IPS-18a (cell line): ENCODE results near the gene DNMT3B.

ENCODE experiments used
- H3K27ac ChIP-seq: one replicate; pipeline ENCODE4 v1.5.1; 2013; ENCODE audit warnings: low read length
- H3K27me3 ChIP-seq: one replicate; pipeline ENCODE4 v1.6.1; 2013; ENCODE audit warnings: mild to moderate bottlenecking, low read length; ENCODE audit not compliant: control insufficient read depth, insufficient read depth
- H3K36me3 ChIP-seq: one replicate; pipeline ENCODE4 v1.6.1; 2013; ENCODE audit warnings: low read depth, low read length; ENCODE audit not compliant: control insufficient read depth
- H3K4me1 ChIP-seq: one replicate; pipeline ENCODE4 v1.6.1; 2013; ENCODE audit warnings: low read depth, low read length; ENCODE audit not compliant: control insufficient read depth
- H3K4me3 ChIP-seq: one replicate; pipeline ENCODE4 v1.5.1; 2013; ENCODE audit warnings: low read length
- H3K9ac ChIP-seq: one replicate; pipeline ENCODE4 v1.6.1; 2013; ENCODE audit warnings: mild to moderate bottlenecking, low read length, moderate library complexity
- H3K9me3 ChIP-seq: one replicate; pipeline ENCODE4 v1.6.1; 2013; ENCODE audit warnings: low read depth, low read length; ENCODE audit not compliant: control insufficient read depth

Gene DNMT3B

DNA sequence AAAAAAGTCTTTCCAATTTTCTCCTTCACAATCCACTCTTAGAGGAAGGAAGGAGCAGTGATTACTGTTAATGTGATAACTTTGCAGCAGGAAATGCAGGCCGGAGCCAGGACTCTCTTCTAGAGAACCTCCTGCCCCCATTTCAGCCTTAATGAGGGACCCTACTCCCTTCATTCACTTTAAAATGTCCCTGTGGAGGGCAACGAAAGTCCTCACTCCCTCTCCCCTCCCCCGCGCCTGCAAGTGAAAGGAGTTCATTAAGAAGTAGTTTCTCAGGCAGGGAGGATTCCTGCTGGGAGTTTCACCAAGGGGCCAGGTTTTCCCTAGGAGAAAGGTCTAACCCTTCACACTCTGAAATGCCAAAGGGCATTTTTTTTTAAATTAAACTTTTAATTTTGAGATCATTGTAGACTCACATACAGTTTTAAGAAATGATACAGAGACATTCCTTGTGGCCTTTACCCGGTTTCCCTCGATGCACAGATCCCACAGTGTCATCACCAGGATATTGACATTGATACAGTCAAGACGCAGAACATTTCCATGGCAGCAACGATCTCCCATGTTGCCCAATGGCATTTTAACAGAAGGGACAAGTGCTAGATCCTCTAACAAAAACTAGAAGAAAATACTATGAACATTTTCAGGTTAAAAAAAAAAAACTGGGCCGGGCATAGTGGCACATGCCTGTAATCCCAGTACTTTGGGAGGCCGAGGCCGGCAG, 12.1 kb upstream of the DNMT3B start:
- Histone ChIP-seq H3K4me3 (peak overlapping the region; percentile 56), H3K4me1 (peaks cover 39% of the 10 kb centered on the region), H3K36me3 (no peaks in the 10 kb centered on the region), H3K9me3 (no peaks in the 10 kb centered on the region), H3K9ac (peak overlapping the region; percentile 11), H3K27ac (peak overlapping the region; percentile 87), H3K27me3 (no peaks in the 10 kb centered on the region)

DNA sequence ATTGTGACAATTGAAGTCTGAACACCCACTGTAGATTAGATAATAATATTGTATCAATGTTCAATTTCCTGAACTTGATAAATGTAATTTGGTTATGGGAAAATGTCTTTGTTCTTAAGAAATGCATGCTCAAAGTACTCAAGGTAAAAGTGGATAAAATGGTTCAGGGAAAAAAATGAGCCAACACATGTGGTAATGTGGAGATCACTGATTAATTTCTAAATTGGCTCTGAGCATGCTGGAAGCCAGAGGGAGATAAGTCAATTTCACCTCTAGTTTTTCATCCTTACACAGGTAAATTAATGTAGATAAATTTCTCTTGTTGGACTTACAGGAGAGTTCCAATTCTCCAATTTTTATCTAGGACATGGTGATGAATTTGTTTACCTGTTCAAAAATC, 10.9 kb upstream of the DNMT3B start:
- Histone ChIP-seq H3K9ac (peak overlapping the region; percentile 11), H3K4me3 (peak overlapping the region; percentile 23), H3K4me1 (peaks cover 42% of the 10 kb centered on the region)

DNA sequence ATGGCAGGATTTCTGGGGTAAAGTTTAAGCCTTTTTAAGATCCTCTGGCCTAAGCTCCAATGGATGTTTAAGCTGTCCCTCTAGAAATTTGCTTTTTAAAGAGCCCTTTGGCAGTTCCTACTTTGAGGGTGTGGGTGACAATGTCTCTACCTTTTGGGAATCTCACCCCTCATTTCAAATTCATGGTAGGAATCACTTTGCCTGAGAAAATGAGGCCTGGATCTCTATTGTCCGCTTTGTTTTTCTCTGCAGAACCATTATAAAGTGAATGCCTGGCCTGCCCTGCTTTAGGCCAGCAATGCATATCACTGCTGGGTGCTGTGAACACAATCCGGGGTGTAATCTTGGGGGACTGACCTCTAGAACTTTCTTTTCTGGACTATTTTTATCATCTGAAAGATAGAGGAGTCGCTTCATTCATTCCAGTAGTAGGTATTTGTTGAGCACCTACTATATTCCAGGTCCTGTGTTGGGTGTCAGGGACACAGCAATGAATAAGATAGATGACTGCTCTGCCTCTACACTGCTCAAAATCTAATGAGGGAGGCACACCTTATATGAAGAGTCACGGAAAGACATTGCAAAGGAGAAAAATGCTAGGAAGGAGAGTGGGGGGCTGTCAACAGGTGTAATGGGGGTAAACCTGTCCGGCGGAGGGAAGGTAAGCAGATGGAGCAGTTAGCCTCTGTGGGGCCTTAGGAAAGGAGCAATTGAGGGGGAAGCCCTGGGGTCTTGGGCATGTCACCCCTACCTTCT, 10.3 kb upstream of the DNMT3B start:
- Histone ChIP-seq H3K4me1 (peaks cover 45% of the 10 kb centered on the region), H3K9me3 (no peaks in the 10 kb centered on the region), H3K9ac (peak overlapping the region; percentile 11), H3K4me3 (peak overlapping the region; percentile 23), H3K27ac (peak overlapping the region; percentile 87), H3K36me3 (no peaks in the 10 kb centered on the region), H3K27me3 (no peaks in the 10 kb centered on the region)

More for the DNA sequence above, 10.9 kb upstream of the DNMT3B start:
- Histone ChIP-seq H3K9me3 (no peaks in the 10 kb centered on the region), H3K27me3 (no peaks in the 10 kb centered on the region), H3K27ac (peak overlapping the region; percentile 87), H3K36me3 (no peaks in the 10 kb centered on the region)

DNA sequence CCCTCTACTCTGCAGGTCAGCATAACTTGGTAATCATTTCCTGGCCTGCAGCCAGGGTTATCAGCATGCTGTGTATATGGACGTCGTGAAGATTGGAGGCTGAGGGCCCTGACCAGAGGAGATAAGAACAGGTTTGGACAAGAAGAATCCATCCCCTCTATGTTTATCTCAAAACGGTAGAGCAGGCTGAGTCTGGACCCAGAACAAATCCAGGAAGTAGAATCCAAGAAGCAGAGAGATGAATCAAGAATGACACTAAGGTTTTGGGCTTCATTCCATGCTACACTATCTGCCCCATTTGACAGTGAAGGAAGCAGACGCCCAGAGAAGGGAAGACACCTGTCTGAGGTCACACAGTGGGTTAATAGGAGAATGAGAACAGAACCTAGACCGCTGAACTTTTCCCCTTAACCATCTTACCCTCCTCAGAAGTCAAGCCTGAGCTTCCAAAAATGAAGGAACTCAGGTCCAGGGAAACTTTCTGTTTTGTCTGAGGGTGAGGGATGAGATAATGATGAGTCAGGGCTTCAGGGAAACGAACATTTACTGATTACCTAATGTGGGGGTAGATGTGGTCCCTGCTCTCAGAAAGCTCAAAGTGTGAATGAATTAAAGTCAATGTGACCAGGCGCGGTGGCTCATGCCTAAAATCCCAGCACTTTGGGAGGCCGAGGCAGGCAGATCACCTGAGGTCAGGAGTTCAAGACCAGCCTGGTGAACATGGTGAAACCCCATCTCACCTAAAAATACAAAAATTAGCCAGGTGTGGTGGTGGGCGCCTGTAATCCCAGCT, 9.5 kb upstream of the DNMT3B start:
- Histone ChIP-seq H3K4me1 (peaks cover 45% of the 10 kb centered on the region), H3K36me3 (no peaks in the 10 kb centered on the region), H3K9ac (peak overlapping the region; percentile 11), H3K4me3 (no peak overlapping the region), H3K27me3 (no peaks in the 10 kb centered on the region), H3K27ac (peak overlapping the region; percentile 87), H3K9me3 (no peaks in the 10 kb centered on the region)

GRCh38 chr20:32753731-32754130, 8.5 kb upstream of the DNMT3B start:
- H3K36me3 ChIP-seq, result no peaks in the 10 kb centered on the region
- H3K4me1 ChIP-seq, result peaks cover 45% of the 10 kb centered on the region
- no peak overlapping the region for H3K9ac ChIP-seq
- H3K27me3 ChIP-seq, result no peaks in the 10 kb centered on the region
- no peaks in the 10 kb centered on the region for H3K9me3 ChIP-seq
- H3K4me3 ChIP-seq, result no peak overlapping the region
- H3K27ac ChIP-seq, result no peak overlapping the region

DNA sequence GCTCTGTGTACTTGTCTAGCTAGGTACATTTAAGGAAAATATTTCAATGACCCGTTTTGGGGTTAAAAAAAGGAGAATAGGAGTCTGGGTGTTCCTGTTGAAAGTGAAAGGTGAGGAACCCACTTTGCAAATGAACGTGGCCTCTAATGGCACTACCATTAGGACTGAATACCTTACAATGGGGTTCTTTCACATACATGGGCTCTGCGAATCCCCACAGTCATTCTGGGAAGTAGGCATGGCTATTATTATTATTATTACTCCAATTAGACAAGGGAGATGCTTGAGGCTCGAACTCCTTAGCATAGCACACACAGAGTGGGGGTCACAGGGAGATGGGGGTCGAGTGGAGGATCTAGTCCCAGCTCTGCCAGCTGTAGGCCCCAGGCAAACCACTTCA, 6.0 kb upstream of the DNMT3B start:
- Histone ChIP-seq H3K27me3 (no peaks in the 10 kb centered on the region), H3K9ac (no peak overlapping the region), H3K9me3 (no peaks in the 10 kb centered on the region), H3K4me3 (no peak overlapping the region), H3K4me1 (peaks cover 32% of the 10 kb centered on the region), H3K27ac (no peak overlapping the region), H3K36me3 (no peaks in the 10 kb centered on the region)

DNA sequence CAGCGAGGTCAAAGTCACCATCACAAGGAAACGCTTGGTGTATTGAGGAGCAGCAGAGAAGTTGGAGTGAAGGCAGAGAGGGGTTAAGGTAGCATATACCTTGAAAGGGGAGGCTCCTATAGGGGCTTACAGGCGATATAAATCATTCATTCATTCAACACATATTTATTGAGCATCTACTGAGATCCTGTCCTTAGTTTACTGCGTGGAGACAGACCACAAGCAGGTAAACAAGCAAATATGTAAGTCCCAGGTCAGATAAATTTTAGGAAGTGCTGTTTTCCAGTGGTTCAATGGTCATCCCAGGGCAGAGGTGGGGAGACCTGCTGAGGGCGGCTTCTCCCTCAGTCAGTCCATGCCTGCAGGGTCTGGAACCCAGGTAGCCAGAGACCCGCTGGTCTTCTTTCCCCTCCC, 761 bp upstream of the DNMT3B start:
- peaks cover 24% of the 10 kb centered on the region for H3K4me1 ChIP-seq
- H3K9ac ChIP-seq, result peak overlapping the region; percentile 58
- peak overlapping the region; percentile 12 for H3K27ac ChIP-seq
- peak overlapping the region; percentile 66 for H3K4me3 ChIP-seq
- peaks cover 14% of the 10 kb centered on the region for H3K36me3 ChIP-seq
- no peaks in the 10 kb centered on the region for H3K9me3 ChIP-seq
- H3K27me3 ChIP-seq, result no peaks in the 10 kb centered on the region

GRCh38 chr20:32762754-32763201, 593 bp downstream of the DNMT3B start:
- Histone ChIP-seq H3K4me1 (peaks cover 31% of the 10 kb centered on the region), H3K27ac (peak overlapping the region; percentile 7), H3K4me3 (peak overlapping the region; percentile 99), H3K9me3 (no peaks in the 10 kb centered on the region), H3K9ac (peak overlapping the region; percentile 70), H3K36me3 (peaks cover 28% of the 10 kb centered on the region), H3K27me3 (no peaks in the 10 kb centered on the region)

GRCh38 chr20:32763202-32764004, 1.2 kb downstream of the DNMT3B start:
- Histone ChIP-seq H3K36me3 (peaks cover 30% of the 10 kb centered on the region), H3K4me1 (peaks cover 31% of the 10 kb centered on the region), H3K27ac (peak overlapping the region; percentile 74)

GRCh38 chr20:32764005-32764960, 2.1 kb downstream of the DNMT3B start:
- peak overlapping the region; percentile 99 for H3K4me3 ChIP-seq
- H3K4me1 ChIP-seq, result peaks cover 31% of the 10 kb centered on the region
- H3K9me3 ChIP-seq, result no peaks in the 10 kb centered on the region
- peaks cover 37% of the 10 kb centered on the region for H3K36me3 ChIP-seq
- peak overlapping the region; percentile 70 for H3K9ac ChIP-seq
- no peaks in the 10 kb centered on the region for H3K27me3 ChIP-seq
- H3K27ac ChIP-seq, result peak overlapping the region; percentile 74

More at GRCh38 chr20:32763202-32764004, 1.2 kb downstream of the DNMT3B start:
- peak overlapping the region; percentile 70 for H3K9ac ChIP-seq
- no peaks in the 10 kb centered on the region for H3K27me3 ChIP-seq
- H3K9me3 ChIP-seq, result no peaks in the 10 kb centered on the region
- peak overlapping the region; percentile 99 for H3K4me3 ChIP-seq
